ENCODE data around the gene PROSER1.

DNA sequence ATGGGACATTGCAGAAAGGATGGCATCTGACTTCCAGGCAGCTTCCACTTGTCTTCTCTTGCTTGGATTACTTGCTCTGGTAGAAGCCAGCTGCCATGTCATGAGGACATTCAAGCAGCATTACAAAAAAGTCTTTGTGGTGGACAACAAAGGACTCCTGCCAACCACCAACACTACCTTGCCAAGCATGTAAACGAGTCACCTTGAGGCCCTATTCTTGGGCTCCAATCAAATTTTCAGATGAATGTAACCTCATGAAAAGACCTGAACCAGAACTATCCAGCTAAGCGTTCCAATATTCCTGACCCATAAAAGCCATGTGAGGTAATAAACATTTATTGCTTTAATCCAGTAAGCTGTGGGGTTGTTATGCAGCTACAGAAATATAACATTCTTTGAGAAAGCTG is 12.5 kb downstream of the PROSER1 start:
- TF ChIP-seq, protein P1, sequence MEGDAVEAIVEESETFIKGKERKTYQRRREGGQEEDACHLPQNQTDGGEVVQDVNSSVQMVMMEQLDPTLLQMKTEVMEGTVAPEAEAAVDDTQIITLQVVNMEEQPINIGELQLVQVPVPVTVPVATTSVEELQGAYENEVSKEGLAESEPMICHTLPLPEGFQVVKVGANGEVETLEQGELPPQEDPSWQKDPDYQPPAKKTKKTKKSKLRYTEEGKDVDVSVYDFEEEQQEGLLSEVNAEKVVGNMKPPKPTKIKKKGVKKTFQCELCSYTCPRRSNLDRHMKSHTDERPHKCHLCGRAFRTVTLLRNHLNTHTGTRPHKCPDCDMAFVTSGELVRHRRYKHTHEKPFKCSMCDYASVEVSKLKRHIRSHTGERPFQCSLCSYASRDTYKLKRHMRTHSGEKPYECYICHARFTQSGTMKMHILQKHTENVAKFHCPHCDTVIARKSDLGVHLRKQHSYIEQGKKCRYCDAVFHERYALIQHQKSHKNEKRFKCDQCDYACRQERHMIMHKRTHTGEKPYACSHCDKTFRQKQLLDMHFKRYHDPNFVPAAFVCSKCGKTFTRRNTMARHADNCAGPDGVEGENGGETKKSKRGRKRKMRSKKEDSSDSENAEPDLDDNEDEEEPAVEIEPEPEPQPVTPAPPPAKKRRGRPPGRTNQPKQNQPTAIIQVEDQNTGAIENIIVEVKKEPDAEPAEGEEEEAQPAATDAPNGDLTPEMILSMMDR (IDR thresholded peaks at IDR 0.05): no peak
- no peak for TF ChIP-seq POLR2A (IDR thresholded peaks at IDR 0.05)
